Suppressor macrophage (primary cell): Measurements from ENCODE around the gene ATG2A.
A peak's percentile ranks its signal among the peaks of the same experiment; 100 is the strongest.

ENCODE experiments used
- DNase-seq, 4 experiments: peaks; one replicate each; pipeline ENCODE4 v3.0.0-alpha.2; 2020 to 2022

The ATG2A gene

GRCh38 chr11:64923944-64924909 is 7.2 kb upstream of the ATG2A start, which contains the start of gene PPP2R5B:
PPP2R5B (plus strand) TSS chr11:64924689; CDS start chr11:64925735, 1,046 bp downstream.
- DNase-seq: peak; percentile 89 to 95 (median 95)

GRCh38 chr11:64923151-64923661 is 6.2 kb upstream of the ATG2A start:
- no peak for DNase-seq

GRCh38 chr11:64921384-64921783 is 4.4 kb upstream of the ATG2A start:
- no peak for DNase-seq

GRCh38 chr11:64920124-64920523 is 3.1 kb upstream of the ATG2A start:
- no peak for DNase-seq

- no peak for DNase-seq
Observed at GRCh38 chr11:64919627-64920026, 2.6 kb upstream of the ATG2A start.

- peak in 1 of 4 experiments; percentile 27 for DNase-seq
Observed at GRCh38 chr11:64918017-64918416, 1.0 kb upstream of the ATG2A start.

- DNase-seq: no peak
Observed at GRCh38 chr11:64917663-64917995, 620 bp upstream of the ATG2A start.

- DNase-seq: peak; percentile 74 to 85 (median 82)
Observed at GRCh38 chr11:64916040-64916774, 802 bp downstream of the ATG2A start.

- peak in 3 of 4 experiments; percentile 16 to 30 (median 24) for DNase-seq
Observed at GRCh38 chr11:64915376-64915887, 1.6 kb downstream of the ATG2A start.

GRCh38 chr11:64914123-64914522 is 2.9 kb downstream of the ATG2A start:
- DNase-seq: no peak

- no peak for DNase-seq
Observed at GRCh38 chr11:64913171-64913727, 3.8 kb downstream of the ATG2A start.

GRCh38 chr11:64911689-64912088 is 5.3 kb downstream of the ATG2A start:
- DNase-seq: no peak

GRCh38 chr11:64911142-64911541 is 5.9 kb downstream of the ATG2A start:
- DNase-seq: no peak

- DNase-seq: no peak
Observed at GRCh38 chr11:64910451-64911093, 6.4 kb downstream of the ATG2A start.

- DNase-seq: no peak
Observed at GRCh38 chr11:64909653-64910343, 7.2 kb downstream of the ATG2A start.

- DNase-seq: no peak
Observed at GRCh38 chr11:64908766-64909165, 8.2 kb downstream of the ATG2A start.

- no peak for DNase-seq
Observed at GRCh38 chr11:64906314-64906635, 10.7 kb downstream of the ATG2A start.

- DNase-seq: no peak
Observed at GRCh38 chr11:64905516-64906313, 11.3 kb downstream of the ATG2A start.

- DNase-seq: no peak
Observed at GRCh38 chr11:64903291-64903833, 13.6 kb downstream of the ATG2A start.

- no peak for DNase-seq
Observed at GRCh38 chr11:64902102-64902900, 14.7 kb downstream of the ATG2A start.
